ENCODE measurements around the gene PRKCI. TPM values are rescaled to one million over a fixed set of nuclear protein-coding genes. Genes with fewer than 3 reads are reported as not detected.
"Not testable (repeated sequence)": the region's sequence is repeated elsewhere in the genome, so short reads cannot be mapped to it uniquely, and the experiment has no call there.

The PRKCI gene
- total RNA-seq, 2 experiments from 2014 or later, result 17.0 to 19.5 TPM

- Mint-ChIP-seq H3K36me3 (ENCODE audit: low read depth) (peaks cover 21% of the 10 kb centered on the region), H3K4me1 (ENCODE audit: low read depth) (no peaks in the 10 kb centered on the region), H3K27me3 (ENCODE audit: low read depth) (no peaks in the 10 kb centered on the region), H3K9me3 (ENCODE audit: insufficient read depth) (no peaks in the 10 kb centered on the region), H3K27ac (no peak overlapping the region), H3K4me3 (no peak overlapping the region)
- ChIA-PET CTCF (no interaction called here), POLR2A (no interaction called here)
- DNase-seq (no peak), ATAC-seq (no peak)
Observed at GRCh38 chr3:170270282-170270881, 48.2 kb downstream of the PRKCI start.

GRCh38 chr3:170274641-170275040, 52.4 kb downstream of the PRKCI start:
- POLR2A ChIA-PET, result no interaction called here
- CTCF ChIA-PET, result no interaction called here
- Mint-ChIP-seq H3K9me3 (ENCODE audit: insufficient read depth) (no peaks in the 10 kb centered on the region), H3K4me1 (ENCODE audit: low read depth) (peaks cover 19% of the 10 kb centered on the region), H3K27ac (no peak overlapping the region), H3K36me3 (ENCODE audit: low read depth) (peaks cover 34% of the 10 kb centered on the region), H3K27me3 (ENCODE audit: low read depth) (no peaks in the 10 kb centered on the region), H3K4me3 (no peak overlapping the region)
- no peak for DNase-seq
- no peak for ATAC-seq

GRCh38 chr3:170275832-170276231, 53.6 kb downstream of the PRKCI start:
- Mint-ChIP-seq H3K4me1 (ENCODE audit: low read depth) (peaks cover 19% of the 10 kb centered on the region), H3K27ac (no peak overlapping the region), H3K36me3 (ENCODE audit: low read depth) (peaks cover 36% of the 10 kb centered on the region), H3K4me3 (no peak overlapping the region), H3K27me3 (ENCODE audit: low read depth) (no peaks in the 10 kb centered on the region), H3K9me3 (ENCODE audit: insufficient read depth) (no peaks in the 10 kb centered on the region)
- ATAC-seq (no peak), DNase-seq (no peak)
- POLR2A ChIA-PET, result interaction anchor here (0.6 to 0.7 kb wide), 2 partner anchors 127 to 710 kb away, joined by 3 to 4 read pairs; no protein-coding TSS in a partner anchor
- CTCF ChIA-PET, result no interaction called here

GRCh38 chr3:170277311-170277710, 55.1 kb downstream of the PRKCI start:
- peaks cover 32% of the 10 kb centered on the region for H3K36me3 Mint-ChIP-seq (ENCODE audit: low read depth)
- CTCF ChIA-PET, result interaction anchor here (1.0 kb wide), 1 partner anchor 88 kb away, joined by 3 read pairs; no protein-coding TSS in a partner anchor
- POLR2A ChIA-PET, result interaction anchor here (1.3 kb wide), 1 partner anchor 16 kb away, joined by 3 read pairs; no protein-coding TSS in a partner anchor
- not testable (repeated sequence) for H3K9me3 Mint-ChIP-seq (ENCODE audit: insufficient read depth); H3K27me3 Mint-ChIP-seq (ENCODE audit: low read depth); DNase-seq
- peak; percentile 19 for ATAC-seq
- peak overlapping the region; percentile 75 for H3K4me3 Mint-ChIP-seq
- peaks cover 19% of the 10 kb centered on the region for H3K4me1 Mint-ChIP-seq (ENCODE audit: low read depth)
- peak overlapping the region; percentile 81 for H3K27ac Mint-ChIP-seq

- peak overlapping the region; percentile 75 for H3K4me3 Mint-ChIP-seq
- H3K9me3 Mint-ChIP-seq (ENCODE audit: insufficient read depth), result no peaks in the 10 kb centered on the region
- peak overlapping the region; percentile 89 for H3K27ac Mint-ChIP-seq
- H3K4me1 Mint-ChIP-seq (ENCODE audit: low read depth), result peaks cover 19% of the 10 kb centered on the region
- ChIA-PET POLR2A (interaction anchor here (1.3 kb wide), 1 partner anchor 16 kb away, joined by 3 read pairs; no protein-coding TSS in a partner anchor), CTCF (interaction anchor here (1.0 to 1.5 kb wide), 2 partner anchors 55 to 89 kb away, joined by 3 read pairs; no protein-coding TSS in a partner anchor)
- peak; percentile 69 for ATAC-seq
- H3K36me3 Mint-ChIP-seq (ENCODE audit: low read depth), result peaks cover 30% of the 10 kb centered on the region
- H3K27me3 Mint-ChIP-seq (ENCODE audit: low read depth), result no peaks in the 10 kb centered on the region
- no peak for DNase-seq
Observed at GRCh38 chr3:170277833-170278580, 55.8 kb downstream of the PRKCI start.

- CTCF ChIA-PET, result interaction anchor here (1.5 kb wide), 1 partner anchor 56 kb away, joined by 3 read pairs; no protein-coding TSS in a partner anchor
- Mint-ChIP-seq H3K4me3 (no peak overlapping the region), H3K4me1 (ENCODE audit: low read depth) (peaks cover 19% of the 10 kb centered on the region), H3K27me3 (ENCODE audit: low read depth) (no peaks in the 10 kb centered on the region), H3K27ac (no peak overlapping the region), H3K9me3 (ENCODE audit: insufficient read depth) (no peaks in the 10 kb centered on the region), H3K36me3 (ENCODE audit: low read depth) (peaks cover 30% of the 10 kb centered on the region)
- DNase-seq, result no peak
- ATAC-seq, result no peak
- POLR2A ChIA-PET, result no interaction called here
Observed at GRCh38 chr3:170278627-170279026, 56.4 kb downstream of the PRKCI start.

GRCh38 chr3:170290194-170290593, 68.0 kb downstream of the PRKCI start:
- Mint-ChIP-seq H3K27me3 (ENCODE audit: low read depth) (no peaks in the 10 kb centered on the region), H3K4me1 (ENCODE audit: low read depth) (no peaks in the 10 kb centered on the region), H3K4me3 (no peak overlapping the region), H3K9me3 (ENCODE audit: insufficient read depth) (no peaks in the 10 kb centered on the region), H3K36me3 (ENCODE audit: low read depth) (peaks cover 8% of the 10 kb centered on the region), H3K27ac (no peak overlapping the region)
- POLR2A ChIA-PET, result no interaction called here
- ATAC-seq (no peak), DNase-seq (no peak)
- CTCF ChIA-PET, result no interaction called here

GRCh38 chr3:170295586-170295985, 73.4 kb downstream of the PRKCI start:
- Mint-ChIP-seq H3K4me3 (no peak overlapping the region), H3K36me3 (ENCODE audit: low read depth) (peaks cover 7% of the 10 kb centered on the region), H3K9me3 (ENCODE audit: insufficient read depth) (no peaks in the 10 kb centered on the region), H3K27ac (no peak overlapping the region), H3K4me1 (ENCODE audit: low read depth) (no peaks in the 10 kb centered on the region), H3K27me3 (ENCODE audit: low read depth) (no peaks in the 10 kb centered on the region)
- ChIA-PET CTCF (no interaction called here), POLR2A (no interaction called here)
- DNase-seq, result no peak
- ATAC-seq, result no peak

GRCh38 chr3:170296703-170297102, 74.5 kb downstream of the PRKCI start:
- Mint-ChIP-seq H3K27ac (no peak overlapping the region), H3K4me1 (ENCODE audit: low read depth) (no peaks in the 10 kb centered on the region), H3K9me3 (ENCODE audit: insufficient read depth) (no peaks in the 10 kb centered on the region), H3K27me3 (ENCODE audit: low read depth) (no peaks in the 10 kb centered on the region), H3K36me3 (ENCODE audit: low read depth) (peaks cover 7% of the 10 kb centered on the region), H3K4me3 (no peak overlapping the region)
- ChIA-PET POLR2A (no interaction called here), CTCF (no interaction called here)
- ATAC-seq, result no peak
- DNase-seq, result no peak

- Mint-ChIP-seq H3K36me3 (ENCODE audit: low read depth) (peaks cover 5% of the 10 kb centered on the region), H3K4me3 (no peak overlapping the region), H3K27ac (no peak overlapping the region), H3K27me3 (ENCODE audit: low read depth) (no peaks in the 10 kb centered on the region), H3K9me3 (ENCODE audit: insufficient read depth) (no peaks in the 10 kb centered on the region), H3K4me1 (ENCODE audit: low read depth) (no peaks in the 10 kb centered on the region)
- POLR2A ChIA-PET, result no interaction called here
- ATAC-seq (no peak), DNase-seq (no peak)
- CTCF ChIA-PET, result no interaction called here
Observed at GRCh38 chr3:170301405-170301804, 79.2 kb downstream of the PRKCI start.

GRCh38 chr3:170302008-170302407, 79.8 kb downstream of the PRKCI start:
- Mint-ChIP-seq H3K36me3 (ENCODE audit: low read depth) (peaks cover 5% of the 10 kb centered on the region), H3K27me3 (ENCODE audit: low read depth) (no peaks in the 10 kb centered on the region), H3K4me3 (no peak overlapping the region), H3K9me3 (ENCODE audit: insufficient read depth) (no peaks in the 10 kb centered on the region), H3K27ac (no peak overlapping the region), H3K4me1 (ENCODE audit: low read depth) (no peaks in the 10 kb centered on the region)
- ChIA-PET CTCF (no interaction called here), POLR2A (no interaction called here)
- DNase-seq (no peak), ATAC-seq (no peak)

- H3K4me1 Mint-ChIP-seq (ENCODE audit: low read depth), result no peaks in the 10 kb centered on the region
- H3K27ac Mint-ChIP-seq, result no peak overlapping the region
- POLR2A ChIA-PET, result no interaction called here
- ATAC-seq, result no peak
- no peak for DNase-seq
- CTCF ChIA-PET, result no interaction called here
- H3K4me3 Mint-ChIP-seq, result no peak overlapping the region
- no peaks in the 10 kb centered on the region for H3K36me3 Mint-ChIP-seq (ENCODE audit: low read depth)
- no peaks in the 10 kb centered on the region for H3K9me3 Mint-ChIP-seq (ENCODE audit: insufficient read depth)
- H3K27me3 Mint-ChIP-seq (ENCODE audit: low read depth), result no peaks in the 10 kb centered on the region
Observed at GRCh38 chr3:170306015-170306414, 83.8 kb downstream of the PRKCI start.
